Psoas muscle (tissue), 8 donors: ENCODE measurements around the gene C17orf50. TPM values are rescaled to one million over a fixed set of nuclear protein-coding genes. Genes with fewer than 3 reads are reported as not detected.

ENCODE experiments used
- ATAC-seq, 4 donors: fragments of 200-7000 bp; cut with Tn5 transposase; one replicate each; pipeline ENCODE4 v1.9.1; 2020; ENCODE audit warnings: moderate library complexity in 3 of 4, mild to moderate bottlenecking in 2 of 4
- DNase-seq, 2 donors: peaks; one replicate each; pipeline ENCODE4 v3.0.0-alpha.2; 2020
- H3K27ac ChIP-seq: fragments of 200-600 bp; one replicate; pipeline ENCODE4 v1.8.0; 2022
- H3K27me3 ChIP-seq, 3 donors: fragments of 200-600 bp in 1 of 3; one replicate each; pipeline versions ENCODE4 v1.6.1 to v1.8.0; 2013 to 2022; ENCODE audit warnings: low read length in 2 of 3, mild to moderate bottlenecking in 2 of 3, moderate library complexity in 1 of 3; ENCODE audit not compliant: insufficient read depth in 3 of 3
- H3K36me3 ChIP-seq, 2 donors: fragments of 200-600 bp in 1 of 2; one replicate each; pipeline versions ENCODE4 v1.6.1 to v1.8.0; 2013 to 2022; ENCODE audit warnings: low read depth in 1 of 2, mild to moderate bottlenecking in 1 of 2, moderate library complexity in 1 of 2; ENCODE audit not compliant: insufficient read depth in 1 of 2
- H3K4me1 ChIP-seq: fragments of 200-600 bp; one replicate; pipeline ENCODE4 v1.8.0; 2022
- H3K4me3 ChIP-seq: fragments of 200-600 bp; one replicate; pipeline ENCODE4 v1.8.0; 2022; ENCODE audit warnings: mild to moderate bottlenecking
- H3K9me3 ChIP-seq: fragments of 200-600 bp; one replicate; pipeline ENCODE4 v1.8.0; 2022
- CTCF ChIP-seq: fragments of 200-600 bp; IDR thresholded peaks from one replicate; pipeline ENCODE4 v1.8.0; 2022; ENCODE audit warnings: antibody characterized with exemption
- WGBS, 3 donors: extraction: QIAGEN DNeasy Blood & Tissue Kit; methylation state at CpG; one replicate each; pipeline versions ENCODE4 v1.1.6 to v1.1.7; 2013; 5-methylcytosine and 5-hydroxymethylcytosine counted together
- intact Hi-C, 2 donors: fragments of 100-400 bp; cut with DNase I; formaldehyde crosslinking; loops; one replicate each; pipeline versions ENCODE4 v1.11.0 to v1.14.2; 2022
- polyA plus RNA-seq, 3 donors: library from polyadenylated mRNA; stranded (reverse); fragments of 200-250 nt; gene quantifications; one replicate each; pipeline ENCODE4 v1.2.3, GENCODE V29; 2013
- total RNA-seq, 4 donors: library from RNA; stranded (reverse); fragmentation: NEBNext Ultra II Directional in 2 of 4; extraction: Animal tissue kit (Norgen Biotek cat#: 25700) in 2 of 4; gene quantifications; one replicate each; pipeline versions ENCODE4 v1.2.1 to v1.2.4, GENCODE V29; 2021 to 2023
- donor health status: healthy with polysubstance abuse.
- donor health status: DM: no; HTN: no; CAD: no; lungs with moderate emphysema.
- donor health status: Bipolar disorder and iron deficiency.
- donor health status: healthy.
- donor health status: DM: yes; HTN: yes; CAD: no.
- donor health status: DM: no; HTN: no; CAD: no.
- donor health status: DM: no; HTN: no; CAD: no.
- donor health status: DM: yes; HTN: yes; CAD: no.

The C17orf50 gene
- total and polyA plus RNA-seq, 7 donors: 0.08 TPM; not detected in 6

GRCh38 chr17:35761601-35762000 lies 914 bp downstream of the C17orf50 start:
- ATAC-seq (no peak), DNase-seq (no peak)
- Histone ChIP-seq H3K36me3 (no peaks in the 10 kb centered on the region), H3K4me1 (peaks cover 6% of the 10 kb centered on the region), H3K27me3 (no peaks in the 10 kb centered on the region), H3K9me3 (no peaks in the 10 kb centered on the region), H3K4me3 (no peak overlapping the region), H3K27ac (no peak overlapping the region)
- no peak for TF ChIP-seq CTCF
- 83 to 86% (median 84%) methylated on average over 5 of the region's 5 CpGs for WGBS, 3 donors
- intact Hi-C loops: no loop called here

GRCh38 chr17:35763767-35764122 lies 3.1 kb downstream of the C17orf50 start:
- H3K27ac ChIP-seq: no peak overlapping the region
- intact Hi-C loops: loop anchor here in 1 of 2 donors (1.0 kb wide), 2 partner anchors 41 to 46 kb away; partner anchors contain the start of gene TAF15
- ATAC-seq: peak in 1 of 4 donors; percentile 4
- peak overlapping the region; percentile 73 for H3K4me3 ChIP-seq
- DNase-seq: no peak
- peaks cover 6% of the 10 kb centered on the region for H3K4me1 ChIP-seq
- no peaks in the 10 kb centered on the region for H3K27me3 ChIP-seq
- H3K9me3 ChIP-seq: no peaks in the 10 kb centered on the region
- 35 to 39% (median 36%) methylated on average over 16 to 17 of the region's 17 CpGs for WGBS, 3 donors
- no peaks in the 10 kb centered on the region for H3K36me3 ChIP-seq
- no peak for TF ChIP-seq CTCF

DNA sequence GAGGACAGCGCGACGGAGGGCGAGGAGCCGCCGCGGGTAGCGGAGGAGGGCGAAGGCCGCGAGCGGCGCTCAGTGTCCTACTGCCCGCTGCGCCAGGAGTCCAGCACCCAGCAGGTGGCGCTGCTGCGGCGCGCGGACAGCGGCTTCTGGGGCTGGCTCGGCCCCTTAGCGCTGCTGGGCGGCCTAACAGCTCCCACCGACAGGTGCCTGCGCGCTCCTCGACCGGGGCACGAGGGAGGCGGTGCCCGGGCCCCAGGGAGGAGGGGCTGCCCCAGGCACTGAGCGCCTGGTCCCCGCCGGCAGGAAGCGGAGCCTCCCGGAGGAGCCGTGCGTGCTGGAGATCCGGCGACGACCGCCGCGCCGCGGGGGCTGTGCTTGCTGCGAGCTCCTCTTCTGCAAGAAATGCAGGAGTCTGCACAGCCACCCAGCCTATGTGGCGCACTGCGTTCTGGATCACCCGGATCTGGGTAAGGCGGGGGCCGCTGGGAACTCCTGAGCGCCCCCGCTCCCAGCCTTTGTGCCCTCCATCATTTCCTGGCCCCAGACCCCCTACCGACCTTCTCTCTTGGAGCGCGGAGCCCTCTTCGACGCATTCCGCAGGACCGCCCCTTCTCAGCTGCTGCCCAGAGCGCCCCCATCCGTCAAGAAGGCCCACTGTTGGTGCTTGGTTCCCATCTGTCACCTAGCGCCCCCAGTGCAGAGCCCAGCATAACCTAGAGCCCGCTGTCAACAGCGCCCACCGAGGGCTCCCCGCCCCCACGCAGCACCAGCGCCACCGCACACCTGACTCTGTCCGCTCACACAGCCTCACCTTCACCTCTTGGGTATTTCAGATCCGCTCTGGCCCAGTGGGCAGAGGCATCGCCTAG lies 3.7 kb downstream of the C17orf50 start:
- Histone ChIP-seq H3K4me3 (peak overlapping the region; percentile 73), H3K27me3 (no peaks in the 10 kb centered on the region), H3K27ac (peak overlapping the region; percentile 41), H3K9me3 (no peaks in the 10 kb centered on the region), H3K36me3 (no peaks in the 10 kb centered on the region), H3K4me1 (peaks cover 6% of the 10 kb centered on the region)
- intact Hi-C loops: loop anchor here in 1 of 2 donors (1.0 kb wide), 2 partner anchors 40 to 45 kb away; partner anchors contain the start of gene TAF15
- DNase-seq: peak; percentile 90 to 94
- TF ChIP-seq CTCF: peak; percentile 97
- ATAC-seq: peak; percentile 95 to 98 (median 96)
- WGBS, 3 donors: 5 to 8% (median 5%) methylated on average over 62 to 75 of the region's 75 CpGs

DNA sequence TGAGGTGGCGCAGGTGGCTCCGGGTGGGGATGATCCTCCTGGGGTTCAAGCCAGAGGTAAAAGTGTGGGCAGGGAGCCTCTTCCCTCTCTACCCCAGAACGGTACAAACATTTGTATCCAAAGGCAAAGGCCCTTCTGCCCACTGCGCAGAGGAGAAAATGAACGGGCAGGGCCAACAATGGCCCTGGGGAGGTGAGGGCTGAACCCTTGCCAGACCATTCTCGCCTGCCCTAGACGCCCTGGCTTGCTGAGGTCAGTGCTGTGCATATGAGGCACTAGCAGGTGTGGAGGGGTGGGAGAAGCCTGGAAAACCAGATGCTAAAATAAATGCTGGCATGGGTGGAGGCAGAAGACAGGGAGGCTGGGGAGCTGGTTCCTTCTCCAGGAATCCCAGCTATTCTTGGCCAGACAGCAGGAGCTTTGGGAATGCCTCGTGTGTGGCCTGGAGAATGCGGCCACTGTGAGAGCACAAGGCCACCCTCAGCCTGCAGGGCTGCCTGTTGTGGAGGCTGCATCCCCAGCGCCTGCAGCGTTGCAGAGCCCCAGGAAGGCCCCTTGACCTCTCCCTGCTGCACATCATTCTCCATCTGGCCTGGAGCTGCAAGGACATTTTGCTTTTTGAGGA lies 4.5 kb downstream of the C17orf50 start:
- WGBS, 3 donors: 59 to 68% (median 59%) methylated on average over 11 of the region's 11 CpGs
- TF ChIP-seq CTCF: no peak
- intact Hi-C loops: no loop called here
- Histone ChIP-seq H3K27me3 (no peaks in the 10 kb centered on the region), H3K4me3 (no peak overlapping the region), H3K9me3 (no peaks in the 10 kb centered on the region), H3K27ac (no peak overlapping the region), H3K4me1 (peaks cover 6% of the 10 kb centered on the region), H3K36me3 (no peaks in the 10 kb centered on the region)
- DNase-seq (no peak), ATAC-seq (no peak)
